Measurements from ENCODE around the gene ALPL. TPM values are rescaled to one million over a fixed set of nuclear protein-coding genes. Genes with fewer than 3 reads are reported as not detected.

Gene ALPL
- polyA plus RNA-seq, 1 donor (not counting 4 experiments of a cell fraction or from before 2014, with no cell fraction given): not detected

DNA sequence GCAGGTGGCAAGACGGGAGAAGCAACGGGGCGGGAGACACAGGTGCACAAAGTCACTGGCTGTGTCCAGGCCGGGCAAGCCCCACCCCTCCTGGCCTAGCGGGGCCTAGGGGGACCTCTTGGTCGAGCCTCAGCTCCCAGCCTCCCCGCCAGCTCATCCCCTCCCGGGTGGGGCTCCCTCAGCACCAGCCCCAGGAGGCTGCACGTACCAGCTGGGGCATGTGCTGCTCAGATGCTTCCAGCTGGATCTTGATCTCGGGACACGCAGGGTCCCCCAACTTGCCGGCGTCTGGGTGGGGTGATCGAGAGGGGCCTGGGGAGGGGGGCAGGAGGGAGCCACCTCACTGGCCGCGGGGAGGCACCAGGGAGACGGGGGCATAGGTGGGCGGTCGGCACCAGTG, 88.5 kb downstream of the ALPL start:
- no peak for FAIRE-seq
- Histone ChIP-seq H3K9me3 (ENCODE audit: control insufficient read depth, low read depth, low read length) (no peaks in the 10 kb centered on the region), H3K27ac (ENCODE audit: control insufficient read depth, insufficient read depth, low read length) (no peak overlapping the region), H2AFZ (ENCODE audit: control insufficient read depth, low read length) (no peak overlapping the region), H3K4me3 (ENCODE audit: control insufficient read depth in 2 of 3, extremely low read depth in 1 of 3, insufficient read depth in 2 of 3, low read depth in 1 of 3, low read length in 3 of 3) (no peak overlapping the region), H3K9me1 (ENCODE audit: control insufficient read depth, extremely low read depth, insufficient read depth, low read length) (no peaks in the 10 kb centered on the region), H3K4me1 (ENCODE audit: control insufficient read depth, extremely low read depth, insufficient read depth, low read length) (no peaks in the 10 kb centered on the region), H3K9ac (ENCODE audit: control insufficient read depth, extremely low read depth, insufficient read depth, low read length) (no peak overlapping the region), H3K4me2 (ENCODE audit: control insufficient read depth, extremely low read depth, insufficient read depth, low read depth, low read length) (no peak overlapping the region), H3K79me2 (ENCODE audit: control insufficient read depth, insufficient read depth, low read length) (no peaks in the 10 kb centered on the region), H4K20me1 (ENCODE audit: control insufficient read depth, extremely low read depth, insufficient read depth, low read length) (peaks cover 2% of the 10 kb centered on the region), H3K27me3 (ENCODE audit: control insufficient read depth, extremely low read depth, insufficient read depth, low read length) (peaks cover 3% of the 10 kb centered on the region), H3K36me3 (ENCODE audit: control insufficient read depth in 2 of 2, extremely low read depth in 1 of 2, insufficient read depth in 2 of 2, low read length in 2 of 2) (no peaks in the 10 kb centered on the region)
- TF ChIP-seq EZH2 (IDR thresholded peaks at IDR 0.05; ENCODE audit: low read length): no peak
- TF ChIP-seq, protein P1, sequence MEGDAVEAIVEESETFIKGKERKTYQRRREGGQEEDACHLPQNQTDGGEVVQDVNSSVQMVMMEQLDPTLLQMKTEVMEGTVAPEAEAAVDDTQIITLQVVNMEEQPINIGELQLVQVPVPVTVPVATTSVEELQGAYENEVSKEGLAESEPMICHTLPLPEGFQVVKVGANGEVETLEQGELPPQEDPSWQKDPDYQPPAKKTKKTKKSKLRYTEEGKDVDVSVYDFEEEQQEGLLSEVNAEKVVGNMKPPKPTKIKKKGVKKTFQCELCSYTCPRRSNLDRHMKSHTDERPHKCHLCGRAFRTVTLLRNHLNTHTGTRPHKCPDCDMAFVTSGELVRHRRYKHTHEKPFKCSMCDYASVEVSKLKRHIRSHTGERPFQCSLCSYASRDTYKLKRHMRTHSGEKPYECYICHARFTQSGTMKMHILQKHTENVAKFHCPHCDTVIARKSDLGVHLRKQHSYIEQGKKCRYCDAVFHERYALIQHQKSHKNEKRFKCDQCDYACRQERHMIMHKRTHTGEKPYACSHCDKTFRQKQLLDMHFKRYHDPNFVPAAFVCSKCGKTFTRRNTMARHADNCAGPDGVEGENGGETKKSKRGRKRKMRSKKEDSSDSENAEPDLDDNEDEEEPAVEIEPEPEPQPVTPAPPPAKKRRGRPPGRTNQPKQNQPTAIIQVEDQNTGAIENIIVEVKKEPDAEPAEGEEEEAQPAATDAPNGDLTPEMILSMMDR (optimal IDR thresholded peaks at IDR 0.05 in 1 of 3, IDR thresholded peaks at IDR 0.05 in 1 of 3, conservative IDR thresholded peaks at IDR 0.05 in 1 of 3; ENCODE audit: extremely low read depth in 1 of 3, insufficient read depth in 2 of 3, low read length in 3 of 3): no peak
- dilution Hi-C loops (cut with MboI; ENCODE audit: extremely low pct_ligation_motif_present, low sequenced_read_pairs): no loop called here
- no peak for DNase-seq (ENCODE audit: low read depth, low spot score)

DNA sequence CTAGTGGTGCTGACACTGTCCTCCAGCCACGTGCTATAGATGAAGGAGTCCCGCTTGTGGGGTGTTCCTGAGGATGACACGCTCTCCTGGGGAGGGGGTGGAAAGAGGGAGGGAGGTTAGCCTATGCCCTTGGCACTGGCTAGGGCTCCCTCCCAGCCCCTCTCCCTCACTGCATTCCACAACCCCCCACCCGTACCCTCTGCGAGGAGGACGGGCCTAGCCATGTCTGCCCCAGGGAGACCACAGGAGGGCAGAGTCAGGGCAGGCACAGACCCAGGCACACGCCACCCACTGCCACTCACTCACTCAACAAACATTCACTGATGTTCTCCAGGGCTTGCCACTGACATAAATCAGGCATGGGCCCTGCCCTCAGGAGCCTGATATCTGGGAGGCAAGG, 89.2 kb downstream of the ALPL start:
- dilution Hi-C loops (cut with MboI; ENCODE audit: extremely low pct_ligation_motif_present, low sequenced_read_pairs): no loop called here
- H4K20me1 ChIP-seq (ENCODE audit: control insufficient read depth, extremely low read depth, insufficient read depth, low read length): peaks cover 2% of the 10 kb centered on the region

More for the DNA sequence above, 89.2 kb downstream of the ALPL start:
- Histone ChIP-seq H2AFZ (ENCODE audit: control insufficient read depth, low read length) (no peak overlapping the region), H3K4me1 (ENCODE audit: control insufficient read depth, extremely low read depth, insufficient read depth, low read length) (no peaks in the 10 kb centered on the region), H3K9ac (ENCODE audit: control insufficient read depth, extremely low read depth, insufficient read depth, low read length) (no peak overlapping the region), H3K9me1 (ENCODE audit: control insufficient read depth, extremely low read depth, insufficient read depth, low read length) (no peaks in the 10 kb centered on the region), H3K4me3 (ENCODE audit: control insufficient read depth in 2 of 3, extremely low read depth in 1 of 3, insufficient read depth in 2 of 3, low read depth in 1 of 3, low read length in 3 of 3) (no peak overlapping the region), H3K9me3 (ENCODE audit: control insufficient read depth, low read depth, low read length) (no peaks in the 10 kb centered on the region), H3K79me2 (ENCODE audit: control insufficient read depth, insufficient read depth, low read length) (no peaks in the 10 kb centered on the region), H3K4me2 (ENCODE audit: control insufficient read depth, extremely low read depth, insufficient read depth, low read depth, low read length) (no peak overlapping the region), H3K27ac (ENCODE audit: control insufficient read depth, insufficient read depth, low read length) (no peak overlapping the region), H3K36me3 (ENCODE audit: control insufficient read depth in 2 of 2, extremely low read depth in 1 of 2, insufficient read depth in 2 of 2, low read length in 2 of 2) (no peaks in the 10 kb centered on the region), H3K27me3 (ENCODE audit: control insufficient read depth, extremely low read depth, insufficient read depth, low read length) (peaks cover 3% of the 10 kb centered on the region)
- FAIRE-seq (no peak), DNase-seq (ENCODE audit: low read depth, low spot score) (no peak)
- TF ChIP-seq, protein P1 (optimal IDR thresholded peaks at IDR 0.05 in 1 of 3, IDR thresholded peaks at IDR 0.05 in 1 of 3, conservative IDR thresholded peaks at IDR 0.05 in 1 of 3; ENCODE audit: extremely low read depth in 1 of 3, insufficient read depth in 2 of 3, low read length in 3 of 3): no peak
- TF ChIP-seq EZH2 (IDR thresholded peaks at IDR 0.05; ENCODE audit: low read length): no peak
